Panc1 (cell line): ENCODE measurements around the gene SHB.

Experiments
- CTCF ChIP-seq: fragments of 450-650 bp; IDR thresholded peaks from 2 replicates; pipeline ENCODE4 v1.5.1; 2017; ENCODE audit warnings: mild to moderate bottlenecking
- POLR2AphosphoS5 ChIP-seq: IDR thresholded peaks from 2 replicates; pipeline ENCODE4 v1.6.1; 2012; ENCODE audit warnings: mild to moderate bottlenecking, low read depth, low read length, moderate library complexity
- REST ChIP-seq, 2 experiments: IDR thresholded peaks; 2 replicates each; pipeline ENCODE4 v1.6.1; 2011 to 2012; ENCODE audit warnings: low read depth in 2 of 2, control low read depth in 1 of 2, low read length in 1 of 2, mild to moderate bottlenecking in 1 of 2, moderate library complexity in 1 of 2; ENCODE audit not compliant: insufficient read depth in 1 of 2
- SIN3A ChIP-seq: IDR thresholded peaks from 2 replicates; pipeline ENCODE4 v1.6.1; 2012; ENCODE audit warnings: low read depth, mild to moderate bottlenecking, low read length, moderate library complexity, borderline replicate concordance; ENCODE audit not compliant: insufficient read depth
- TCF7L2 ChIP-seq: IDR thresholded peaks from 2 replicates; pipeline ENCODE4 v1.6.1; 2011; ENCODE audit warnings: mild to moderate bottlenecking, low read depth, low read length, inconsistent platforms

GRCh38 chr9:38071470-38072134 is 2.6 kb upstream of the SHB start:
- TF ChIP-seq CTCF (no peak), POLR2AphosphoS5 (no peak), REST (IDR thresholded peaks at IDR 0.05; ENCODE audit: insufficient read depth in 1 of 2, low read depth in 2 of 2, low read length in 1 of 2) (no peak), SIN3A (no peak), TCF7L2 (no peak)
